Adrenal gland (tissue), 5 donors: ENCODE measurements around the gene GLT6D1.

ENCODE experiments used
- CTCF ChIP-seq, 6 experiments: fragments of 450-650 bp in 4 of 6; fragments of 200-600 bp in 2 of 6; sonication (generic) in 1 of 6; IDR thresholded peaks; 1 replicate in 5 of 6; 2 replicates in 1 of 6; pipeline versions ENCODE4 v1.5.1 to v1.8.0; 2016 to 2021; ENCODE audit warnings: antibody characterized with exemption in 6 of 6, mild to moderate bottlenecking in 2 of 6, moderate library complexity in 1 of 6
- POLR2A ChIP-seq, 2 donors: fragments of 450-650 bp; IDR thresholded peaks; one replicate each; pipeline ENCODE4 v1.6.1; 2017; ENCODE audit warnings: antibody characterized with exemption in 2 of 2, mild to moderate bottlenecking in 2 of 2, moderate library complexity in 1 of 2
- donor health status: DM: no; HTN: no; CAD: no.

- TF ChIP-seq POLR2A (IDR thresholded peaks at IDR 0.05) (no peak), CTCF (IDR thresholded peaks at IDR 0.05) (no peak)
These were observed 34.0 kb downstream of the GLT6D1 start for GRCh38 chr9:135605238-135605781.
